Ishikawa (cell line): ENCODE results near the gene TCF4.

Source experiments
- CEBPB ChIP-seq: IDR thresholded peaks from 2 replicates; pipeline ENCODE4 v1.6.1; 2012
- CREB1 ChIP-seq: IDR thresholded peaks from 2 replicates; pipeline ENCODE4 v1.6.1; 2012; ENCODE audit warnings: low read depth
- EGR1 ChIP-seq: IDR thresholded peaks from 2 replicates; pipeline ENCODE4 v1.6.1; 2012
- EP300 ChIP-seq: IDR thresholded peaks from 2 replicates; pipeline ENCODE4 v1.6.1; 2012; ENCODE audit warnings: borderline replicate concordance
- FOXM1 ChIP-seq: IDR thresholded peaks from 2 replicates; pipeline ENCODE4 v1.6.1; 2012; ENCODE audit warnings: low read depth, borderline replicate concordance
- NFIC ChIP-seq: IDR thresholded peaks from 2 replicates; pipeline ENCODE4 v1.6.1; 2012
- RAD21 ChIP-seq: IDR thresholded peaks from 2 replicates; pipeline ENCODE4 v1.6.1; 2012; ENCODE audit warnings: low read depth
- TAF1 ChIP-seq: IDR thresholded peaks from 2 replicates; pipeline ENCODE4 v1.6.1; 2012; ENCODE audit warnings: low read depth, mild to moderate bottlenecking
- TCF12 ChIP-seq: IDR thresholded peaks from 2 replicates; pipeline ENCODE4 v1.6.1; 2012; ENCODE audit warnings: low read depth
- TEAD4 ChIP-seq: IDR thresholded peaks from 2 replicates; pipeline ENCODE4 v1.6.1; 2012
- YY1 ChIP-seq: IDR thresholded peaks from 2 replicates; pipeline ENCODE4 v1.6.1; 2012; ENCODE audit warnings: low read depth
- ZBTB7A ChIP-seq: IDR thresholded peaks from 2 replicates; pipeline ENCODE4 v1.6.1; 2012; ENCODE audit warnings: low read depth
- TF ChIP-seq, protein P1 (sequence below): IDR thresholded peaks from 2 replicates; pipeline ENCODE4 v1.6.1; 2012
- TF ChIP-seq, protein P2 (sequence below): IDR thresholded peaks from 2 replicates; pipeline ENCODE4 v1.6.1; 2012
- TF ChIP-seq, protein P3 (sequence below): IDR thresholded peaks from 2 replicates; pipeline ENCODE4 v1.6.1; 2012; ENCODE audit warnings: low read depth, mild to moderate bottlenecking

The TCF4 gene

DNA sequence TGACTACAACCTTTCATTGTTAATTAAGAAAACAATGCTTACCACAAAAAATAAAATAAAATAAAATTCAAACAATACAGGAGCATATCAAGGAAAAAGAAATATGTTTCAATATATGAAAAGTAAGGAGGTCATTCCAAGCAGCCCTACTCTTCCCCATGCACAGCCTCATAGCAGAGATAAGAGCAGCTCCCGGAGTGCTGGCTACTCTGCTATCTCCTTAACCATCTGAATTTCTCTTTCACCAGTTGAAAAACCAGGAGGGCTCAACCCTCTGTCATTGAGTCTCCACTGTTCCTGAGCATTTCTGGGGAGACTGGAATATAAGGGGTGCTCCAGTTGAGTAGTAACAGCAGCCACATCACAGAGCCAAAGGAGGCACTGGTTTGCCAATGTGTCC is 201.4 kb downstream of the TCF4 start:
- TF ChIP-seq TAF1 (no peak), NFIC (no peak), CEBPB (no peak), EP300 (no peak), TCF12 (no peak), ZBTB7A (no peak), TEAD4 (no peak), YY1 (no peak)
- TF ChIP-seq, protein P1, sequence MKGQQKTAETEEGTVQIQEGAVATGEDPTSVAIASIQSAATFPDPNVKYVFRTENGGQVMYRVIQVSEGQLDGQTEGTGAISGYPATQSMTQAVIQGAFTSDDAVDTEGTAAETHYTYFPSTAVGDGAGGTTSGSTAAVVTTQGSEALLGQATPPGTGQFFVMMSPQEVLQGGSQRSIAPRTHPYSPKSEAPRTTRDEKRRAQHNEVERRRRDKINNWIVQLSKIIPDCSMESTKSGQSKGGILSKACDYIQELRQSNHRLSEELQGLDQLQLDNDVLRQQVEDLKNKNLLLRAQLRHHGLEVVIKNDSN, result no peak

DNA sequence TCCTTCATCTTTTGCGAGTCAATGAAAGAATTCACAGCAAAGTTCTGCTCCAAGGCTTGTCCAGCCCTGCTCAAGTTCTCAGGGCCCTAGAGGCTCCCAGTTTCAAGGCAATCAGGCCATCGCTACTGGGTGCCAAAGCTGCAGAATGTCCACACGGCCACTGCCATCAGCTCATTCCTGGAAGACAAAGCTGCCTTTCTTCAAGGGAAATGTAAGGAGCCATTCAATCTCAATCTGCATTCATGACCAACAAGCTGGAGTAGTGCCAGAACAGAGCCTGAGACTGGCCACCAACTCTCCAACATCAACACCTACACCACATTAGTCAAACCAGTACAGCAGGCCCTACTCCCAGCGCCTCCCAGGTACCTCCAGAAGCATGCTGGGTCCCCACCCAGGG is 202.2 kb downstream of the TCF4 start:
- TF ChIP-seq, protein P2, sequence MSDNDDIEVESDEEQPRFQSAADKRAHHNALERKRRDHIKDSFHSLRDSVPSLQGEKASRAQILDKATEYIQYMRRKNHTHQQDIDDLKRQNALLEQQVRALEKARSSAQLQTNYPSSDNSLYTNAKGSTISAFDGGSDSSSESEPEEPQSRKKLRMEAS, result no peak
- TF ChIP-seq, protein P3, sequence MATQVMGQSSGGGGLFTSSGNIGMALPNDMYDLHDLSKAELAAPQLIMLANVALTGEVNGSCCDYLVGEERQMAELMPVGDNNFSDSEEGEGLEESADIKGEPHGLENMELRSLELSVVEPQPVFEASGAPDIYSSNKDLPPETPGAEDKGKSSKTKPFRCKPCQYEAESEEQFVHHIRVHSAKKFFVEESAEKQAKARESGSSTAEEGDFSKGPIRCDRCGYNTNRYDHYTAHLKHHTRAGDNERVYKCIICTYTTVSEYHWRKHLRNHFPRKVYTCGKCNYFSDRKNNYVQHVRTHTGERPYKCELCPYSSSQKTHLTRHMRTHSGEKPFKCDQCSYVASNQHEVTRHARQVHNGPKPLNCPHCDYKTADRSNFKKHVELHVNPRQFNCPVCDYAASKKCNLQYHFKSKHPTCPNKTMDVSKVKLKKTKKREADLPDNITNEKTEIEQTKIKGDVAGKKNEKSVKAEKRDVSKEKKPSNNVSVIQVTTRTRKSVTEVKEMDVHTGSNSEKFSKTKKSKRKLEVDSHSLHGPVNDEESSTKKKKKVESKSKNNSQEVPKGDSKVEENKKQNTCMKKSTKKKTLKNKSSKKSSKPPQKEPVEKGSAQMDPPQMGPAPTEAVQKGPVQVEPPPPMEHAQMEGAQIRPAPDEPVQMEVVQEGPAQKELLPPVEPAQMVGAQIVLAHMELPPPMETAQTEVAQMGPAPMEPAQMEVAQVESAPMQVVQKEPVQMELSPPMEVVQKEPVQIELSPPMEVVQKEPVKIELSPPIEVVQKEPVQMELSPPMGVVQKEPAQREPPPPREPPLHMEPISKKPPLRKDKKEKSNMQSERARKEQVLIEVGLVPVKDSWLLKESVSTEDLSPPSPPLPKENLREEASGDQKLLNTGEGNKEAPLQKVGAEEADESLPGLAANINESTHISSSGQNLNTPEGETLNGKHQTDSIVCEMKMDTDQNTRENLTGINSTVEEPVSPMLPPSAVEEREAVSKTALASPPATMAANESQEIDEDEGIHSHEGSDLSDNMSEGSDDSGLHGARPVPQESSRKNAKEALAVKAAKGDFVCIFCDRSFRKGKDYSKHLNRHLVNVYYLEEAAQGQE, result no peak
- no peak for TF ChIP-seq CREB1
- TF ChIP-seq EGR1, result no peak
- TF ChIP-seq TEAD4, result no peak

DNA sequence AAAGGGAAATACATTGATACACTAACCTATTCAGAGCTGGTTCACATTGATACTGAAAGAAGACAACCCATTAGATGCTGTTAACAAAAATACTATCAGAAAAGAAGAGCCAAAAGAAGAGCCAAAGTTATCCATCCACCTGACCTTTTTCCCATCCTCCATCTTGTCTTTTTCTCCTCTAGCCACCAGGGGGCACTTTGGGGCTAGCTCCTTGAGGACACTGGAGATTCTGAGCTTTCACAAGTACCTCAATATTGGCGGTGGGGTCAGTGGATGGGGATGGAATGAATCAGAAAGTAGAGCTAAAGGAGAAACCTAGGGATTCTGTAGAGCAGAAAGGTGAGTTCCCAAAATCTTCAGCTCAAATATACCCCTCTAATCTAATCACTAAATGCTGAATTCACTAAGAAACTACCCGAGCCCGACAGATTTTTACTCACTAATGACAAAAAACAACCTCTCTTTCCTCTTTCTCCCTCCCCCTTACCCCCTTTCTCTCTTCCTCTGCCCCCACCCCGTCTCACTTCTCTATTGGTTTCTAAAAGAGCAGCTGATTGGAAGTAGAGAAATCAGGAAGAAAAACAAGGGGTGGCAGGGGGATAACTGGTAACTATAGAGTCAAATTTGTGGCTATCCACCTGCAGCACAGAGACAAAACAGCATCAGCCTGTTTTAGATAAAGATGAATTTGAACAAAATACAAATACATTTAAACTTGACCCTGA is 203.3 kb downstream of the TCF4 start:
- TF ChIP-seq EGR1 (no peak), CREB1 (no peak), NFIC (no peak), TCF12 (no peak), ZBTB7A (no peak), YY1 (0 out of 2 replicates have a peak, but pooled peaks have one; percentile 53), FOXM1 (no peak), RAD21 (peak; percentile 60), CEBPB (no peak), TAF1 (no peak), EP300 (no peak), TEAD4 (no peak)
- TF ChIP-seq, protein P2, result no peak
- TF ChIP-seq, protein P3, result no peak
- TF ChIP-seq, protein P1, result no peak

DNA sequence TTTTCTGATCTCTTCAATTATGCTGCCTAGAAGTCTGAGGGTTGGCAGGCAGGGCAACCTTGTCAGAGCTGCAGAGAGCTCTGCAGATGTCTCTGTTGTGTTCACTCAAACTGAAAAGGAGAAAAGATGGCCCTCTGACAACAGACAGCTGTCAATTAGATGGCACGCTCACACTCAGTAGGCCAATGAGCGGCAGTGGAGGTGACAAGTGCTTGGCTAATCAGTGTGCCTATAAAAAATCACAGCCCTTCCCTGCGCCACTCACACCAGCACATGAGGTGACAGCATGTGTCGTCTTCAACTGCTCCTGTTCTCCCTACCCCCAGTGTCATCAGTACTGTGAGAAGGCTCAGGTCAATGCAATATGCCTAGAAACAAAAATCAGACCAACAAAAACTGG is 203.9 kb downstream of the TCF4 start:
- TF ChIP-seq EGR1 (no peak), CEBPB (no peak), NFIC (no peak), ZBTB7A (no peak), TAF1 (no peak), TEAD4 (no peak), EP300 (no peak), FOXM1 (no peak), YY1 (no peak)
- TF ChIP-seq, protein P2, result no peak
- TF ChIP-seq, protein P3, result no peak
